Amygdala (tissue), 56 donors: ENCODE results near the gene HECW1.
"Not testable (repeated sequence)": the region's sequence is repeated elsewhere in the genome, so short reads cannot be mapped to it uniquely, and the experiment has no call there.

ENCODE experiments used
- DNase-seq, 56 donors: peaks; one replicate each; lab custom pipeline; 2025; lab: John Stamatoyannopoulos, UW

The HECW1 gene

GRCh38 chr7:43484678-43485395 lies 372.4 kb downstream of the HECW1 start:
- DNase-seq: no peak

- DNase-seq: no peak
Measured at GRCh38 chr7:43485580-43485979, 373.1 kb downstream of the HECW1 start.

- not testable (repeated sequence) for DNase-seq
Measured at GRCh38 chr7:43486008-43486407, 373.6 kb downstream of the HECW1 start.

- no peak for DNase-seq
Measured at GRCh38 chr7:43486634-43487033, 374.2 kb downstream of the HECW1 start.

GRCh38 chr7:43487731-43488073 lies 375.3 kb downstream of the HECW1 start:
- no peak for DNase-seq

GRCh38 chr7:43489257-43489656 lies 376.8 kb downstream of the HECW1 start:
- DNase-seq: no peak

- DNase-seq: no peak
Measured at GRCh38 chr7:43490016-43490415, 377.6 kb downstream of the HECW1 start.

GRCh38 chr7:43491123-43491522 lies 378.7 kb downstream of the HECW1 start:
- no peak for DNase-seq

GRCh38 chr7:43491984-43492383 lies 379.5 kb downstream of the HECW1 start:
- DNase-seq: no peak

GRCh38 chr7:43492896-43493295 lies 380.4 kb downstream of the HECW1 start:
- DNase-seq: no peak

- no peak for DNase-seq
Measured at GRCh38 chr7:43495572-43495971, 383.1 kb downstream of the HECW1 start.

GRCh38 chr7:43496596-43496995 lies 384.1 kb downstream of the HECW1 start:
- DNase-seq: no peak

GRCh38 chr7:43501870-43502269 lies 389.4 kb downstream of the HECW1 start:
- no peak for DNase-seq

- DNase-seq: no peak
Measured at GRCh38 chr7:43502941-43503340, 390.5 kb downstream of the HECW1 start.

- no peak for DNase-seq
Measured at GRCh38 chr7:43505412-43505811, 393.0 kb downstream of the HECW1 start.

- DNase-seq: no peak
Measured at GRCh38 chr7:43506460-43506859, 394.0 kb downstream of the HECW1 start.

- no peak for DNase-seq
Measured at GRCh38 chr7:43508461-43508860, 396.0 kb downstream of the HECW1 start.

- no peak for DNase-seq
Measured at GRCh38 chr7:43509906-43510305, 397.5 kb downstream of the HECW1 start.

GRCh38 chr7:43511029-43511428 lies 398.6 kb downstream of the HECW1 start:
- no peak for DNase-seq

- DNase-seq: no peak
Measured at GRCh38 chr7:43511769-43512515, 399.5 kb downstream of the HECW1 start.

GRCh38 chr7:43513251-43513650 lies 400.8 kb downstream of the HECW1 start:
- peak in 34 of 56 donors; percentile 1 to 64 (median 20) for DNase-seq
